ENCODE measurements around the gene XRRA1. TPM values are rescaled to one million over a fixed set of nuclear protein-coding genes. Genes with fewer than 3 reads are reported as not detected.

XRRA1 gene
- total RNA-seq, 4 donors from 2014 or later = 5.9 to 74.2 (median 26.9) TPM

DNA sequence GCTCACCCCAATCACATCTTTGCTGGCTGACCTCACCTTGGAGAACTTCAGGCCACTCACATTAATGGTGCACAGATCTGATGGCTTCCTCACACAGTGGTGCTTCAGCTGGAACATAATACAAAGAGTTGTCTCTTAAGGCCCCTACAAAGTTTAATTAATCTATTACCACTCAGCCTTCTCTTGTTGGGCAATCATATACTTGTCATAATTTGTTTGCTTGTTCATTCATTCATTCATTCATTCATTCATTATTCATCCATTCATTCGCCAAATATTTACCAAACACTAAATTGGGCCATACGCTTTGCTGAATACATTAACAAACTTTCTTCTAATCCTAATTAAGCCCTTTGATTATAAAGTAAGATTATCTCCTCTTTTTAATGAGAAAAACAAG, 15.1 kb downstream of the XRRA1 start:
- H3K27me3 ChIP-seq = no peaks in the 10 kb centered on the region
- H3K9me3 ChIP-seq = no peaks in the 10 kb centered on the region
- DNase-seq = no peak
- H3K4me3 ChIP-seq = no peak overlapping the region
- H3K36me3 ChIP-seq = no peaks in the 10 kb centered on the region
- no peak for TF ChIP-seq POLR2A (IDR thresholded peaks at IDR 0.05)
- TF ChIP-seq, protein P1, sequence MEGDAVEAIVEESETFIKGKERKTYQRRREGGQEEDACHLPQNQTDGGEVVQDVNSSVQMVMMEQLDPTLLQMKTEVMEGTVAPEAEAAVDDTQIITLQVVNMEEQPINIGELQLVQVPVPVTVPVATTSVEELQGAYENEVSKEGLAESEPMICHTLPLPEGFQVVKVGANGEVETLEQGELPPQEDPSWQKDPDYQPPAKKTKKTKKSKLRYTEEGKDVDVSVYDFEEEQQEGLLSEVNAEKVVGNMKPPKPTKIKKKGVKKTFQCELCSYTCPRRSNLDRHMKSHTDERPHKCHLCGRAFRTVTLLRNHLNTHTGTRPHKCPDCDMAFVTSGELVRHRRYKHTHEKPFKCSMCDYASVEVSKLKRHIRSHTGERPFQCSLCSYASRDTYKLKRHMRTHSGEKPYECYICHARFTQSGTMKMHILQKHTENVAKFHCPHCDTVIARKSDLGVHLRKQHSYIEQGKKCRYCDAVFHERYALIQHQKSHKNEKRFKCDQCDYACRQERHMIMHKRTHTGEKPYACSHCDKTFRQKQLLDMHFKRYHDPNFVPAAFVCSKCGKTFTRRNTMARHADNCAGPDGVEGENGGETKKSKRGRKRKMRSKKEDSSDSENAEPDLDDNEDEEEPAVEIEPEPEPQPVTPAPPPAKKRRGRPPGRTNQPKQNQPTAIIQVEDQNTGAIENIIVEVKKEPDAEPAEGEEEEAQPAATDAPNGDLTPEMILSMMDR (IDR thresholded peaks at IDR 0.05) = no peak
- intact Hi-C loops (cut with DNase I; ENCODE audit: low total_unique reads) = loop anchor here (10.0 kb wide), 1 partner anchor 311 kb away; the partner anchor contains the start of gene TPBGL
- H3K4me1 ChIP-seq = no peaks in the 10 kb centered on the region
- H3K27ac ChIP-seq = no peak overlapping the region

DNA sequence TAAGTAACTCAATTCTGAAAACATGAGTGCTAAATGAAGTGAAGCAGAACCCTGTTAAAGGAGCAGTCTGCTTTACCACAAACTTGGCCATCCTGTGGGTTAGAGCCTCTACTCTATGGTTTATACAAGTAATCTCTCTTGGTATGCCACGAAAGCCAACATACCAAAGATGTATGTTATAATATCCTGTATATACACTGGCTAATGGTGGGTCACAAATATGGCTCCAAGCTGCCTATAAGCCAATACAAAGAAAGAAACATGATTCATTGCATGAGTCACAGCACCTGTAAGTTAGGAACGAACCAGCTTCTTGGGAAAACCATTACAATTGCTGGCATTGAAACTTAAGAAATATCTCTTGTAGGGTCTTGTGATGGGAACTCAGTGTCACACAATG, 16.1 kb downstream of the XRRA1 start:
- Histone ChIP-seq H3K4me3 (no peak overlapping the region), H3K4me1 (no peaks in the 10 kb centered on the region), H3K27ac (no peak overlapping the region), H3K36me3 (no peaks in the 10 kb centered on the region), H3K9me3 (no peaks in the 10 kb centered on the region), H3K27me3 (no peaks in the 10 kb centered on the region)
- intact Hi-C loops (cut with DNase I; ENCODE audit: low total_unique reads) = loop anchor here (10.0 kb wide), 1 partner anchor 312 kb away; the partner anchor contains the start of gene TPBGL
- TF ChIP-seq POLR2A (IDR thresholded peaks at IDR 0.05) = no peak
- TF ChIP-seq, protein P1 (IDR thresholded peaks at IDR 0.05) = no peak
- no peak for DNase-seq

DNA sequence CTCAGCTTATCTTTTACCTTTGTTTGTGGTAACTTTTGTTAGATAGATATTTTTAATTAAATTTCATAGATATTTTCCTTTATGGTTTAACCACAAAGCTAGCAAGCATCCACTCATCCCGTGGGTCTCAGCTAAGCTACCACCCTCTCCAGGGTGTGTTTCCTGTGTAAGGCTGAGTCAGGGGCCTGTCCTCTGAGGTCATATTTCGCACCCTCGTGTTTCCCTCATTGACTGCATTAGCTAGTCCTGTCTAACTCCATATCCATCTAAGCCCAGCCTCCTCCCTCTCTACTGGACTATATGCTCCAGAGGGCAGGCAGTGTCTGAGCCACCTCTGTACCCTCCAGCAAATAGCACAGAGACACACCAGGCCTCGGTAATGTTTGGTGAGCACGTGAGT, 16.7 kb downstream of the XRRA1 start:
- no peak for DNase-seq
- Histone ChIP-seq H3K9me3 (no peaks in the 10 kb centered on the region), H3K4me1 (no peaks in the 10 kb centered on the region), H3K4me3 (no peak overlapping the region), H3K27ac (no peak overlapping the region), H3K36me3 (no peaks in the 10 kb centered on the region), H3K27me3 (no peaks in the 10 kb centered on the region)
- TF ChIP-seq, protein P1 (IDR thresholded peaks at IDR 0.05) = no peak
- no peak for TF ChIP-seq POLR2A (IDR thresholded peaks at IDR 0.05)
- intact Hi-C loops (cut with DNase I; ENCODE audit: low total_unique reads) = loop anchor here (10.0 kb wide), 1 partner anchor 313 kb away; the partner anchor contains the start of gene TPBGL

DNA sequence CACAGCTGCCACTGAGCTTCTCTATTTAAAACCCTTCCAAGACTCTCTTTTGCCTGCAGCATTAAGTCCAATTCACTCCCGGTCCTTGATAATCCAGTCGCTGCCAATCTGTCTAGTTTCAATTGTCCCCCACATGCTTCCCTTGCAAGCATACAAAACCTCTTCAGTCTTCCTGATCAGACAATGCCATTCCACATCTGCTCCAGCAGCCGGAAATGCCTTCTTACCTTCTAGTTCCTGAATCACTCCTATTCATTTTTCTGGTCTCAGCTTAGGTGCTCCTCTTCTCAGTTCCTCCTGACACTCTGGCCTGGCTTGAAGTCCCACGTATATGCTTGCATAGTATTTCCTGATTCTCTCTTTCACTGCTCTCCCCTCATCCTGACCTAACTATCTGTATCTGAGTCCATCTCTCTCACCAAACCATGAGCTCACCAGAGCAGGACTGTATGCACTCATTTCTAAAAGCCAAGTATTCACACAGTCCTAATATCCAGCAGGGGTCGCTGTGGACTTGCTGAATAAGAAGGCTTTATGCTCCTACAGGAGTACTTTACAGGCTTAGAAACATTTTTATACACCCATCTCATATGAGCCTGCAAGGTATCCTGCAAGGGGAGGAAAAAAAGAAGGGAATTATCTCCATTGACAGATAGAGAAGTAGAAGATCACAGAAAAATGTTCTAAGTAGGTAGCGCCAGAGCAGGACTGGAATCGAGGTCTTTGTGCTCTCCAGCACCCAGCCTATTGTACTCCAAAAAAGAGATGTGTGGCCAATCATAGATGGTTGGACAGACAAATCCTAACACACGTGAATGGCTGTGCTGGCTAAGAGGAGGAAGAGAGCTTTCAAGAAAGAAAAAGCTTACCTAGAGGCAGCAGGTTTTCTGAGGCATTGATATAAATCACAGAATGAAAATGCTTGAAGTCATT, 19.2 kb downstream of the XRRA1 start:
- no peak for TF ChIP-seq POLR2A (IDR thresholded peaks at IDR 0.05)
- TF ChIP-seq, protein P1 (IDR thresholded peaks at IDR 0.05) = peak; percentile 71 to 85 (median 77)
- H3K27ac ChIP-seq = no peak overlapping the region
- no peak overlapping the region for H3K4me3 ChIP-seq
- peaks cover 0 to 6% of the 10 kb centered on the region in 2 donors for H3K4me1 ChIP-seq
- intact Hi-C loops (cut with DNase I; ENCODE audit: low total_unique reads) = loop anchor here (10.0 kb wide), 1 partner anchor 315 kb away; the partner anchor contains the start of gene TPBGL
- H3K36me3 ChIP-seq = no peaks in the 10 kb centered on the region
- peak; percentile 35 to 77 for DNase-seq
- H3K27me3 ChIP-seq = no peaks in the 10 kb centered on the region
- no peaks in the 10 kb centered on the region for H3K9me3 ChIP-seq

DNA sequence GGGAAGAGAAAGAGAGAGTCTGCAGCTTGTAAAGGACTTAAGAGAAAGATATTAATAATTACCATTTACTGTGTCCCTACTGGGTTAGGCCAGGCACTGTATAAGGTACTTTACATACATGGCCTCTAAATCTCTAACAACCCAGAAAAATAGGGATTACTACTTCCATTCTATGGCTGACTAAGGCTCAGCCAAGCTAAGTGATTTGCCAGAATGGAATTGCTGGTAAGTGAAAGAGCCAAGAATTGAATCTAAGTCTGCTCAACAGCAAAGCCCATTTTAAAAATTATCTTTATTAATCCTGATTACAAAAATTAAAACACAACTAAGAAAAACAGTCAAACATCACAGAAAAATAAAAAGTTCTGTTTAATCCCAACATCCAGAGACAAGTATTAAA, 21.4 kb downstream of the XRRA1 start:
- Histone ChIP-seq H3K36me3 (no peaks in the 10 kb centered on the region), H3K27me3 (no peaks in the 10 kb centered on the region), H3K4me1 (peaks cover 0 to 6% of the 10 kb centered on the region in 2 donors), H3K4me3 (no peak overlapping the region), H3K27ac (no peak overlapping the region), H3K9me3 (no peaks in the 10 kb centered on the region)
- TF ChIP-seq, protein P1 (IDR thresholded peaks at IDR 0.05) = no peak
- no peak for TF ChIP-seq POLR2A (IDR thresholded peaks at IDR 0.05)
- no peak for DNase-seq
- intact Hi-C loops (cut with DNase I; ENCODE audit: low total_unique reads) = no loop called here

Data from uterus (tissue), 4 donors.